Neural cell (in vitro differentiated cells): Measurements from ENCODE around the gene UBN1.

Experiments
- RAD21 ChIP-seq: fragments of 450-650 bp; conservative IDR thresholded peaks from 2 replicates; pipeline ENCODE4 v1.6.1; 2014; ENCODE audit warnings: antibody characterized with exemption, mild to moderate bottlenecking, moderate library complexity
- TAF1 ChIP-seq: IDR thresholded peaks from 2 replicates; pipeline ENCODE4 v1.6.1; 2012; ENCODE audit warnings: low read depth
- TF ChIP-seq, protein P1 (sequence below): fragments of 450-650 bp; IDR thresholded peaks from 2 replicates; pipeline ENCODE4 v1.5.1; 2014; ENCODE audit warnings: antibody characterized with exemption, mild to moderate bottlenecking, moderate library complexity; ENCODE audit not compliant: poor library complexity, severe bottlenecking

DNA sequence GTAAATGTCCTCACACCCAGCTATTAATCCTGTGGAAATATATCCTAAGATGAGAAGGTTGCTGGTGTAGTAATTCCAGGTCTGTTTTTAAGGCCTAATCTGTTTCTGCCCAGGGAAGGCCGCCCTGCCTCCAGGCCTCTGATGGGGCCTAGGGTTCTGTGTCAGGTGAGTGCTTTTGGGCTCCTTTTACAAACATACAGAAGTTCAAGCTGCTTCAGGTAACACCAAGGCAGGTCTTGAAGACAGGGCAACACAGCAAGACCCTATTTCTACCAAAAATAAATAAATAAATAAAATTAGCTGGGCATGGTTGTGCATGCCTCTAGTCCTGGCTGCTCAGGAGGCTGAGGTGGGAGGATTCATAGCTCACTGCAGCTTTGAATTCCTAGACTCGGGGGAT is 80.4 kb downstream of the UBN1 start:
- TF ChIP-seq, protein P1, sequence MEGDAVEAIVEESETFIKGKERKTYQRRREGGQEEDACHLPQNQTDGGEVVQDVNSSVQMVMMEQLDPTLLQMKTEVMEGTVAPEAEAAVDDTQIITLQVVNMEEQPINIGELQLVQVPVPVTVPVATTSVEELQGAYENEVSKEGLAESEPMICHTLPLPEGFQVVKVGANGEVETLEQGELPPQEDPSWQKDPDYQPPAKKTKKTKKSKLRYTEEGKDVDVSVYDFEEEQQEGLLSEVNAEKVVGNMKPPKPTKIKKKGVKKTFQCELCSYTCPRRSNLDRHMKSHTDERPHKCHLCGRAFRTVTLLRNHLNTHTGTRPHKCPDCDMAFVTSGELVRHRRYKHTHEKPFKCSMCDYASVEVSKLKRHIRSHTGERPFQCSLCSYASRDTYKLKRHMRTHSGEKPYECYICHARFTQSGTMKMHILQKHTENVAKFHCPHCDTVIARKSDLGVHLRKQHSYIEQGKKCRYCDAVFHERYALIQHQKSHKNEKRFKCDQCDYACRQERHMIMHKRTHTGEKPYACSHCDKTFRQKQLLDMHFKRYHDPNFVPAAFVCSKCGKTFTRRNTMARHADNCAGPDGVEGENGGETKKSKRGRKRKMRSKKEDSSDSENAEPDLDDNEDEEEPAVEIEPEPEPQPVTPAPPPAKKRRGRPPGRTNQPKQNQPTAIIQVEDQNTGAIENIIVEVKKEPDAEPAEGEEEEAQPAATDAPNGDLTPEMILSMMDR = no peak
- no peak for TF ChIP-seq TAF1
- no peak for TF ChIP-seq RAD21
